HepG2 (cell line): ENCODE measurements around the gene NSMCE1. TPM values are rescaled to one million over a fixed set of nuclear protein-coding genes. Genes with fewer than 3 reads are reported as not detected.

Experiments
- ATAC-seq: fragments of 200-7000 bp; cut with Tn5 transposase; 3 replicates; pipeline ENCODE4 v1.9.1; 2020; ENCODE audit warnings: mild to moderate bottlenecking, moderate library complexity
- BruUV-seq: library from RNA; stranded (reverse); fragments of 400-500 nt; replicated peaks from 2 replicates; lab custom pipeline; 2021; lab: Mats Ljungman, UMichigan
- CTCF ChIA-PET: fragments of 300-600 bp; formaldehyde crosslinking; extraction: SDS; loops from one replicate; lab custom pipeline; 2021; ENCODE audit warnings: low total read pairs, inconsistent platforms, low intra/inter-chr PET ratio; lab: Yijun Ruan, JAX
- POLR2A ChIA-PET: fragments of 350-600 bp; sonication (Branson Sonifier 250); formaldehyde crosslinking; loops from one replicate; lab custom pipeline; 2020; ENCODE audit warnings: antibody characterized with exemption, inconsistent platforms; lab: Yijun Ruan, JAX
- DNase-seq: peaks from one replicate; pipeline ENCODE4 v3.0.0-alpha.2; 2015; ENCODE audit warnings: low spot score
- FAIRE-seq: peaks from 3 replicates; lab custom pipeline; 2011; peaks lifted over from hg19 to GRCh38; lab: Jason Lieb, UNC
- H2AFZ ChIP-seq: one replicate; pipeline ENCODE4 v1.6.1; 2011; ENCODE audit warnings: low read length, inconsistent platforms
- H3K27ac ChIP-seq: fragments of 300-600 bp; 3 replicates; pipeline ENCODE4 v1.8.0; 2011; ENCODE audit warnings: mixed run types, mild to moderate bottlenecking, mixed read lengths, low read length, inconsistent platforms; ENCODE audit not compliant: insufficient read depth; ENCODE audit errors: extremely low read length
- H3K27me3 ChIP-seq, 2 experiments: fragments of 200-600 bp in 1 of 2; 2 replicates in 1 of 2; 3 replicates in 1 of 2; pipeline versions ENCODE4 v1.6.0 to v1.8.0; 2011; ENCODE audit warnings: low read length in 2 of 2, mild to moderate bottlenecking in 2 of 2, moderate library complexity in 2 of 2, inconsistent platforms in 1 of 2; ENCODE audit not compliant: insufficient read depth in 2 of 2, control insufficient read depth in 1 of 2
- H3K36me3 ChIP-seq, 2 experiments: fragments of 200-600 bp in 1 of 2; replicated peaks in 1 of 2; 2 replicates in 1 of 2; 3 replicates in 1 of 2; pipeline versions ENCODE4 v1.5.1 to v1.8.0; 2011; ENCODE audit warnings: low read length in 2 of 2, inconsistent platforms in 1 of 2; ENCODE audit not compliant: insufficient read depth in 2 of 2, control insufficient read depth in 1 of 2
- H3K4me1 ChIP-seq: 2 replicates; pipeline ENCODE4 v1.5.1; 2012; ENCODE audit warnings: low read length, inconsistent platforms; ENCODE audit not compliant: insufficient read depth
- H3K4me2 ChIP-seq: 2 replicates; pipeline ENCODE4 v1.6.0; 2011; ENCODE audit warnings: low read depth, low read length, inconsistent platforms
- H3K4me3 ChIP-seq, 3 experiments: fragments of 200-600 bp in 1 of 3; sonication (generic), shearing (Covaris generic) in 1 of 3; replicated peaks in 1 of 3; 2 replicates each; pipeline ENCODE4 v1.5.1; 2011 to 2016; ENCODE audit warnings: low read length in 3 of 3, inconsistent platforms in 2 of 3, low read depth in 2 of 3, mild to moderate bottlenecking in 2 of 3, control low read depth in 1 of 3, mixed read lengths in 1 of 3; ENCODE audit not compliant: insufficient read depth in 1 of 3
- H3K79me2 ChIP-seq: one replicate; pipeline ENCODE4 v1.6.1; 2011; ENCODE audit warnings: low read length, inconsistent platforms; ENCODE audit not compliant: insufficient read depth
- H3K9ac ChIP-seq: 2 replicates; pipeline ENCODE4 v1.6.0; 2011; ENCODE audit warnings: mild to moderate bottlenecking, low read depth, low read length, inconsistent platforms; ENCODE audit not compliant: insufficient read depth
- H3K9me3 ChIP-seq: 2 replicates; pipeline ENCODE4 v1.5.1; 2012; ENCODE audit warnings: mild to moderate bottlenecking, low read length
- H4K20me1 ChIP-seq: 2 replicates; pipeline ENCODE4 v1.6.0; 2011; ENCODE audit warnings: inconsistent platforms, mild to moderate bottlenecking, low read length, moderate library complexity; ENCODE audit not compliant: insufficient read depth
- TBX2 ChIP-seq: sonication (generic); formaldehyde crosslinking; IDR thresholded peaks from 2 replicates; pipeline ENCODE4 v1.5.0; 2020; ENCODE audit warnings: missing genetic modification reagents, mild to moderate bottlenecking, borderline replicate concordance
- ZBTB38 ChIP-seq: sonication (generic); formaldehyde crosslinking; IDR thresholded peaks from 2 replicates; pipeline ENCODE4 v1.5.1; 2020; ENCODE audit warnings: mild to moderate bottlenecking, missing genetic modification reagents
- ZEB1 ChIP-seq: IDR thresholded peaks from 2 replicates; pipeline ENCODE4 v1.6.1; 2012; ENCODE audit warnings: mild to moderate bottlenecking, low read depth, inconsistent platforms; ENCODE audit not compliant: insufficient replicate concordance
- ZNF296 ChIP-seq: sonication (generic); formaldehyde crosslinking; conservative IDR thresholded peaks from 2 replicates; pipeline ENCODE4 v1.5.0; 2020; ENCODE audit warnings: mild to moderate bottlenecking, missing genetic modification reagents
- ZNF333 ChIP-seq: sonication (generic); formaldehyde crosslinking; IDR thresholded peaks from 2 replicates; pipeline ENCODE4 v1.4.0; 2020; ENCODE audit warnings: mild to moderate bottlenecking, missing genetic modification reagents, borderline replicate concordance
- ZNF446 ChIP-seq: sonication (generic); formaldehyde crosslinking; IDR thresholded peaks from 2 replicates; pipeline ENCODE4 v1.5.0; 2020; ENCODE audit warnings: mild to moderate bottlenecking, missing genetic modification reagents
- WGBS: methylation state at CpG from one replicate; pipeline ENCODE4 v1.1.6; 2017; ENCODE audit warnings: low lambda C conversion rate; 5-methylcytosine and 5-hydroxymethylcytosine counted together
- in situ Hi-C: cut with HindIII; loops from 2 replicates; pipeline ENCODE4 v1.10.0; 2017; ENCODE audit warnings: low pct_unique_long_range_greater_than_20kb; ENCODE audit not compliant: extremely low pct_ligation_motif_present
- intact Hi-C: fragments of 100-400 bp; cut with micrococcal nuclease; formaldehyde crosslinking; loops from one replicate; pipeline ENCODE4 v1.10.0; 2022; ENCODE audit not compliant: unreplicated experiment
- polyA plus RNA-seq, 8 experiments: library from polyadenylated mRNA; depleted of rRNA in 3 of 8; stranded (reverse) in 7 of 8; unstranded in 1 of 8; fragments of >200 nt; fragmentation: Illumina TruSeq in 4 of 8; extraction: Trizol in 4 of 8; gene quantifications; 2 replicates each; pipeline versions ENCODE4 v1.2.1 to v1.2.3, GENCODE V29; 2011 to 2016; ENCODE audit warnings: low read depth in 4 of 8, missing spikeins in 1 of 8, mixed read lengths in 1 of 8; ENCODE audit not compliant: insufficient read depth in 1 of 8
- total RNA-seq, 5 experiments: library from RNA; depleted of rRNA; stranded (reverse); fragments of >200 nt; fragmentation: Illumina TruSeq; extraction: Trizol; gene quantifications; 2 replicates each; pipeline ENCODE4 v1.2.3, GENCODE V29; 2016; ENCODE audit warnings: low read depth in 1 of 5
- TF ChIP-seq, protein P1 (sequence below): sonication (generic); formaldehyde crosslinking; IDR thresholded peaks from 2 replicates; pipeline ENCODE4 v1.4.0; 2020; ENCODE audit warnings: missing genetic modification reagents
- TF ChIP-seq, protein P2 (sequence below): sonication (generic); formaldehyde crosslinking; IDR thresholded peaks from 2 replicates; pipeline ENCODE4 v1.9.0; 2021; ENCODE audit warnings: missing genetic modification reagents, borderline replicate concordance
- TF ChIP-seq, protein P3 (sequence below): sonication (generic); formaldehyde crosslinking; IDR thresholded peaks from 2 replicates; pipeline ENCODE4 v1.4.0; 2020; ENCODE audit warnings: missing genetic modification reagents

NSMCE1 gene
- total and polyA plus RNA-seq, 2 of the 13 experiments (the other 11 are each of a cell fraction or from before 2014, with no cell fraction given) = 42.7 to 52.9 TPM

DNA sequence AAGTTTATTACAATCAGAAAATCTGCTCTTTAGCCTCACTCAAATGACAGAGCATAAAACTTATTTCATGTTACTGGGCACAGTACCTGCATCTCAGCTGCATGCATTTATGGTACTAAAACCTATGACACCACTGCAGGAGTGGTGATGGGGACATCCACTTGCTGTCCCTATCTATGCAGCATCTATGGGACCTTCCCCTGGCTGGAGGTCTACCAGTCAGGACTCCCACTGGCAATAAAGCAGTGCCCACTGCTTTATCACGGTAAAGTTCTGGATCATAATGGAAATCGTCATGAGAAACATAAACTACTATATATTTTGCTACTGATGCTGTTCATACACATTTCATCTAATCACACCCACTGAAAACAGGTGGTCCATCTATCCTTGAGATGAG, 26.2 kb downstream of the NSMCE1 start (continued):
- TF ChIP-seq ZEB1 (no peak), ZNF333 (CRISPR knock-in tag) (no peak), TBX2 (CRISPR knock-in tag) (no peak)
- TF ChIP-seq, protein P1, sequence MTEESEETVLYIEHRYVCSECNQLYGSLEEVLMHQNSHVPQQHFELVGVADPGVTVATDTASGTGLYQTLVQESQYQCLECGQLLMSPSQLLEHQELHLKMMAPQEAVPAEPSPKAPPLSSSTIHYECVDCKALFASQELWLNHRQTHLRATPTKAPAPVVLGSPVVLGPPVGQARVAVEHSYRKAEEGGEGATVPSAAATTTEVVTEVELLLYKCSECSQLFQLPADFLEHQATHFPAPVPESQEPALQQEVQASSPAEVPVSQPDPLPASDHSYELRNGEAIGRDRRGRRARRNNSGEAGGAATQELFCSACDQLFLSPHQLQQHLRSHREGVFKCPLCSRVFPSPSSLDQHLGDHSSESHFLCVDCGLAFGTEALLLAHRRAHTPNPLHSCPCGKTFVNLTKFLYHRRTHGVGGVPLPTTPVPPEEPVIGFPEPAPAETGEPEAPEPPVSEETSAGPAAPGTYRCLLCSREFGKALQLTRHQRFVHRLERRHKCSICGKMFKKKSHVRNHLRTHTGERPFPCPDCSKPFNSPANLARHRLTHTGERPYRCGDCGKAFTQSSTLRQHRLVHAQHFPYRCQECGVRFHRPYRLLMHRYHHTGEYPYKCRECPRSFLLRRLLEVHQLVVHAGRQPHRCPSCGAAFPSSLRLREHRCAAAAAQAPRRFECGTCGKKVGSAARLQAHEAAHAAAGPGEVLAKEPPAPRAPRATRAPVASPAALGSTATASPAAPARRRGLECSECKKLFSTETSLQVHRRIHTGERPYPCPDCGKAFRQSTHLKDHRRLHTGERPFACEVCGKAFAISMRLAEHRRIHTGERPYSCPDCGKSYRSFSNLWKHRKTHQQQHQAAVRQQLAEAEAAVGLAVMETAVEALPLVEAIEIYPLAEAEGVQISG = no peak
- TF ChIP-seq, protein P2, sequence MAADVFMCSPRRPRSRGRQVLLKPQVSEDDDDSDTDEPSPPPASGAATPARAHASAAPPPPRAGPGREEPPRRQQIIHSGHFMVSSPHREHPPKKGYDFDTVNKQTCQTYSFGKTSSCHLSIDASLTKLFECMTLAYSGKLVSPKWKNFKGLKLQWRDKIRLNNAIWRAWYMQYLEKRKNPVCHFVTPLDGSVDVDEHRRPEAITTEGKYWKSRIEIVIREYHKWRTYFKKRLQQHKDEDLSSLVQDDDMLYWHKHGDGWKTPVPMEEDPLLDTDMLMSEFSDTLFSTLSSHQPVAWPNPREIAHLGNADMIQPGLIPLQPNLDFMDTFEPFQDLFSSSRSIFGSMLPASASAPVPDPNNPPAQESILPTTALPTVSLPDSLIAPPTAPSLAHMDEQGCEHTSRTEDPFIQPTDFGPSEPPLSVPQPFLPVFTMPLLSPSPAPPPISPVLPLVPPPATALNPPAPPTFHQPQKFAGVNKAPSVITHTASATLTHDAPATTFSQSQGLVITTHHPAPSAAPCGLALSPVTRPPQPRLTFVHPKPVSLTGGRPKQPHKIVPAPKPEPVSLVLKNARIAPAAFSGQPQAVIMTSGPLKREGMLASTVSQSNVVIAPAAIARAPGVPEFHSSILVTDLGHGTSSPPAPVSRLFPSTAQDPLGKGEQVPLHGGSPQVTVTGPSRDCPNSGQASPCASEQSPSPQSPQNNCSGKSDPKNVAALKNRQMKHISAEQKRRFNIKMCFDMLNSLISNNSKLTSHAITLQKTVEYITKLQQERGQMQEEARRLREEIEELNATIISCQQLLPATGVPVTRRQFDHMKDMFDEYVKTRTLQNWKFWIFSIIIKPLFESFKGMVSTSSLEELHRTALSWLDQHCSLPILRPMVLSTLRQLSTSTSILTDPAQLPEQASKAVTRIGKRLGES (CRISPR knock-in tag) = no peak

DNA sequence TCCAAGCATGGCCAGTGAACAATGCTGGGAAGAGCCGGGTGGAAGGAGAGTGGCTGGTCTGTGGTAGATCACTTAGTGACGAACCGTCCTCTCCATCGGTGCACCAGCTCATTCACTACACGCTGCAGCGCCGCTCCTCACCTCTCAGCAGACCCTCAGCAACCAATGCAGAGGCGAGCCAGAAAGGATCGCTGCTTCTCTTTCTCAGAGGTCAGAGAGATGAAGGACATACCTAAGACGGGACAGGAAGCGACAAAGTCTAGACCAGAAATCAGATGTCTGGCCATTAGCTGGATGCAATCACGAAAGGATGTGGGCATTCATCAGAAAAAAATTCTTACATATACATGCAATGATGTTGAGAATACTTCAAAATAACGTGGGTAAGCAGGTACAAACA, 26.9 kb downstream of the NSMCE1 start:
- no peaks in the 10 kb centered on the region for H3K27me3 ChIP-seq
- FAIRE-seq (no peak), DNase-seq (no peak), ATAC-seq (no peak)
- no peak overlapping the region for H3K9ac ChIP-seq
- ChIA-PET CTCF (no interaction called here), POLR2A (no interaction called here)
- peaks cover 4% of the 10 kb centered on the region for H3K79me2 ChIP-seq
- 85% methylated on average over 13 of the region's 13 CpGs for WGBS
- TF ChIP-seq ZBTB38 (CRISPR knock-in tag) (no peak), ZNF446 (CRISPR knock-in tag) (no peak), ZNF296 (CRISPR knock-in tag) (no peak)
- TF ChIP-seq, protein P3, sequence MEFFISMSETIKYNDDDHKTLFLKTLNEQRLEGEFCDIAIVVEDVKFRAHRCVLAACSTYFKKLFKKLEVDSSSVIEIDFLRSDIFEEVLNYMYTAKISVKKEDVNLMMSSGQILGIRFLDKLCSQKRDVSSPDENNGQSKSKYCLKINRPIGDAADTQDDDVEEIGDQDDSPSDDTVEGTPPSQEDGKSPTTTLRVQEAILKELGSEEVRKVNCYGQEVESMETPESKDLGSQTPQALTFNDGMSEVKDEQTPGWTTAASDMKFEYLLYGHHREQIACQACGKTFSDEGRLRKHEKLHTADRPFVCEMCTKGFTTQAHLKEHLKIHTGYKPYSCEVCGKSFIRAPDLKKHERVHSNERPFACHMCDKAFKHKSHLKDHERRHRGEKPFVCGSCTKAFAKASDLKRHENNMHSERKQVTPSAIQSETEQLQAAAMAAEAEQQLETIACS (CRISPR knock-in tag) = no peak
- in situ Hi-C loops = no loop called here
- no peak overlapping the region for H3K27ac ChIP-seq
- H2AFZ ChIP-seq = no peak overlapping the region
- no peaks in the 10 kb centered on the region for H4K20me1 ChIP-seq
- peaks cover 21% of the 10 kb centered on the region for H3K4me1 ChIP-seq
- intact Hi-C loops = loop anchor here (2.0 kb wide), 1 partner anchor 23 kb away; no protein-coding TSS in a partner anchor
- no peak overlapping the region for H3K4me3 ChIP-seq
- BruUV-seq = no TSS peak
- H3K9me3 ChIP-seq = no peaks in the 10 kb centered on the region
- H3K4me2 ChIP-seq = no peak overlapping the region
- peaks cover 1 to 16% of the 10 kb centered on the region in 2 experiments for H3K36me3 ChIP-seq
